KMS-11 (cell line): Measurements from ENCODE around the gene CMIP.
"Not testable (repeated sequence)": the region's sequence is repeated elsewhere in the genome, so short reads cannot be mapped to it uniquely, and the experiment has no call there.

Experiments
- H2AFZ ChIP-seq: fragments of 200-600 bp; sonication (generic); 2 replicates; pipeline ENCODE4 v1.6.1; 2016; ENCODE audit warnings: antibody characterized with exemption, mixed run types, low read depth
- H3K27ac ChIP-seq: fragments of 200-600 bp; sonication (generic); 2 replicates; pipeline ENCODE4 v1.6.1; 2016; ENCODE audit warnings: mild to moderate bottlenecking, mixed run types
- H3K27me3 ChIP-seq: fragments of 200-600 bp; sonication (generic); 2 replicates; pipeline ENCODE4 v1.6.1; 2017; ENCODE audit warnings: mild to moderate bottlenecking, low read depth, mixed run types, moderate library complexity; ENCODE audit not compliant: insufficient read depth
- H3K36me3 ChIP-seq: fragments of 200-600 bp; sonication (generic); 2 replicates; pipeline ENCODE4 v1.6.1; 2017; ENCODE audit warnings: mild to moderate bottlenecking, mixed run types; ENCODE audit not compliant: insufficient read depth
- H3K4me1 ChIP-seq: fragments of 200-600 bp; sonication (generic); 2 replicates; pipeline ENCODE4 v1.6.1; 2016; ENCODE audit warnings: mild to moderate bottlenecking, low read depth, mixed run types; ENCODE audit not compliant: poor library complexity, severe bottlenecking
- H3K4me2 ChIP-seq: fragments of 200-600 bp; sonication (generic); 2 replicates; pipeline ENCODE4 v1.7.0; 2016; ENCODE audit warnings: mild to moderate bottlenecking, mixed run types
- H3K4me3 ChIP-seq: fragments of 200-600 bp; sonication (generic); IDR thresholded peaks from 2 replicates; pipeline ENCODE4 v1.6.1; 2017; ENCODE audit warnings: low read depth, low read length, mixed read lengths; ENCODE audit not compliant: insufficient read depth
- H3K79me2 ChIP-seq: fragments of 200-600 bp; sonication (generic); 2 replicates; pipeline ENCODE4 v1.6.1; 2016; ENCODE audit warnings: low read depth, mixed run types; ENCODE audit not compliant: insufficient read depth
- H3K9ac ChIP-seq: fragments of 200-600 bp; sonication (generic); 2 replicates; pipeline ENCODE4 v1.6.1; 2016; ENCODE audit warnings: mild to moderate bottlenecking, mixed run types
- H4K20me1 ChIP-seq: fragments of 200-600 bp; sonication (generic); 2 replicates; pipeline ENCODE4 v1.6.1; 2016; ENCODE audit warnings: mild to moderate bottlenecking, mixed run types; ENCODE audit not compliant: insufficient read depth
- TF ChIP-seq, protein P1 (sequence below): fragments of 200-600 bp; sonication (generic); conservative IDR thresholded peaks from 2 replicates; pipeline ENCODE4 v1.6.1; 2017; ENCODE audit warnings: low read depth, mild to moderate bottlenecking, antibody characterized with exemption, low read length, moderate library complexity, mixed read lengths

Gene CMIP

DNA sequence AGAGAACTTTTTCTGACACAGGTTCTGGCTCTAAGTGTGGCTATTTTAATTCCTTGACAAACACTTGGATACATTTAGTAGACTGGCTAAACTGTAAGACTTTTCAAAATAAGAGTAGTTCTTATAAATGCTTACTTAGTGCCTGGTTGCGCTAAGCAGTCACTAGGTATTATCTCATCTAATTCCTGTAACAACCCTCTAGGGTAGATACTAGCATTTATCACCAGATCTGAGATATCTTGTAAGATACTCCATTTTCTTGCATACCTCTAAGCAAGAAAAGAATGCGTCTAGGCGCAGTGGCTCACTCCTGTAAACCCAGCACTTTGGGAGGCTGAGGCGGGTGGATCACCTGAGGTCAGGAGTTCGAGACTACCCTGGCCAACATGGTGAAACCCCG lies 131.2 kb downstream of the CMIP start:
- no peaks in the 10 kb centered on the region for H3K4me1 ChIP-seq
- no peak overlapping the region for H3K4me3 ChIP-seq
- H3K27me3 ChIP-seq = no peaks in the 10 kb centered on the region
- H3K9ac ChIP-seq = no peak overlapping the region
- H3K27ac ChIP-seq = no peak overlapping the region
- H2AFZ ChIP-seq = no peak overlapping the region
- no peaks in the 10 kb centered on the region for H4K20me1 ChIP-seq
- H3K4me2 ChIP-seq = no peak overlapping the region
- H3K36me3 ChIP-seq = no peaks in the 10 kb centered on the region
- TF ChIP-seq, protein P1, sequence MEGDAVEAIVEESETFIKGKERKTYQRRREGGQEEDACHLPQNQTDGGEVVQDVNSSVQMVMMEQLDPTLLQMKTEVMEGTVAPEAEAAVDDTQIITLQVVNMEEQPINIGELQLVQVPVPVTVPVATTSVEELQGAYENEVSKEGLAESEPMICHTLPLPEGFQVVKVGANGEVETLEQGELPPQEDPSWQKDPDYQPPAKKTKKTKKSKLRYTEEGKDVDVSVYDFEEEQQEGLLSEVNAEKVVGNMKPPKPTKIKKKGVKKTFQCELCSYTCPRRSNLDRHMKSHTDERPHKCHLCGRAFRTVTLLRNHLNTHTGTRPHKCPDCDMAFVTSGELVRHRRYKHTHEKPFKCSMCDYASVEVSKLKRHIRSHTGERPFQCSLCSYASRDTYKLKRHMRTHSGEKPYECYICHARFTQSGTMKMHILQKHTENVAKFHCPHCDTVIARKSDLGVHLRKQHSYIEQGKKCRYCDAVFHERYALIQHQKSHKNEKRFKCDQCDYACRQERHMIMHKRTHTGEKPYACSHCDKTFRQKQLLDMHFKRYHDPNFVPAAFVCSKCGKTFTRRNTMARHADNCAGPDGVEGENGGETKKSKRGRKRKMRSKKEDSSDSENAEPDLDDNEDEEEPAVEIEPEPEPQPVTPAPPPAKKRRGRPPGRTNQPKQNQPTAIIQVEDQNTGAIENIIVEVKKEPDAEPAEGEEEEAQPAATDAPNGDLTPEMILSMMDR = no peak
- peaks cover 65% of the 10 kb centered on the region for H3K79me2 ChIP-seq

DNA sequence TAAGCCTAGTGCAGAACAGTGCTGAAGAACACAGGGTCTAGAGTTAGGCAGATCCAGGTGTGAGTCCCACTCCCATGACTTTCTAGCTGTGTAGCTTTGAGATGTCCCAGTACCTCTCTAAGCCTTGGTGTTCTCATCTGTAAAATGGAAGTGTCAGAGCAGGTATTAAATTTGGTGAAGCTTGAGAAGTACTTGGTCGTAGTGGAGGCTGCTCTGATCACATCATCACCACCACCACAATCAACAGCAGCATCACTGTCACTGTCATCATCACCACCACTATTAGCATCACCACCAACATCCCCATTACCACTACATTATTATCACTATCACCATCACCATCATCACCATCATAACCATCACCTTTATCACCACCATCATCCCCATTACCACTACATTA lies 132.1 kb downstream of the CMIP start:
- Histone ChIP-seq H3K4me2 (no peak overlapping the region), H3K36me3 (no peaks in the 10 kb centered on the region), H3K27me3 (no peaks in the 10 kb centered on the region), H3K27ac (no peak overlapping the region), H3K4me3 (no peak overlapping the region), H3K9ac (no peak overlapping the region), H3K79me2 (peaks cover 63% of the 10 kb centered on the region), H3K4me1 (no peaks in the 10 kb centered on the region), H4K20me1 (peaks cover 4% of the 10 kb centered on the region; the same call in 1 of the 2 replicates), H2AFZ (no peak overlapping the region)
- TF ChIP-seq, protein P1 = no peak

DNA sequence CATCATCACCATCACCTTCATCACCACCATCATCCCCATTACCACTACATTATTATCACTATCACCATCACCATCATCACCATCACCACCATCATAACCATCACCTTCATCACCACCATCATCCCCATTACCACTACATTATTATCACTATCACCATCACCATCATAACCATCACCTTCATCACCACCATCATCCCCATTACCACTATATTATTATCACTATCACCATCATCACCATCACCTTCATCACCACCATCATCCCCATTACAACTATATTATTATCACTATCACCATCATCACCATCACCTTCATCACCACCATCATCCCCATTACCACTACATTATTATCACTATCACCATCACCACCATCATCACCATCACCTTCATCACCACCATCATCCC lies 132.7 kb downstream of the CMIP start:
- not testable (repeated sequence) for H4K20me1 ChIP-seq, H3K36me3 ChIP-seq, H3K4me2 ChIP-seq, H3K9ac ChIP-seq, H3K4me3 ChIP-seq, H3K27me3 ChIP-seq, H3K27ac ChIP-seq, H2AFZ ChIP-seq, H3K4me1 ChIP-seq
- peaks cover 58% of the 10 kb centered on the region for H3K79me2 ChIP-seq

DNA sequence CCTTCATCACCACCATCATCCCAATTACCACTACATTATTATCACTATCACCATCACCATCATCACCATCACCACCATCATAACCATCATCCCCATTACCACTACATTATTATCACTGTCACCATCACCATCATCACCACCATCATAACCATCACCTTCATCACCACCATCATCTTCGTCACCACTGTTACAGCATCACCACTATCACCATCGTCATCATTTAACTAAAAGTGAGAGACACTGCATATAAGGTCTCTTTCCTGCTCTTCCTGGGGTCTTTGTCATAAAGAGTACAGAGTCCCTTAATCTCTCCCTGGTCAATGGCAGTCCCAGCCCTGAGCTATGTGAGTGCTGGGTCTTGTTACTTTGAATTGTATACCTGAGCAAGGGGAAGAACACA lies 133.5 kb downstream of the CMIP start:
- no peaks in the 10 kb centered on the region for H3K36me3 ChIP-seq
- no peaks in the 10 kb centered on the region for H3K4me1 ChIP-seq
- H3K27me3 ChIP-seq = no peaks in the 10 kb centered on the region
- peaks cover 50% of the 10 kb centered on the region for H3K79me2 ChIP-seq
- TF ChIP-seq, protein P1 = no peak
- H3K9ac ChIP-seq = no peak overlapping the region
- H3K27ac ChIP-seq = no peak overlapping the region
- no peak overlapping the region for H3K4me3 ChIP-seq
- no peak overlapping the region for H3K4me2 ChIP-seq
- peaks cover 4% of the 10 kb centered on the region; the same call in 1 of the 2 replicates for H4K20me1 ChIP-seq
- no peak overlapping the region for H2AFZ ChIP-seq

DNA sequence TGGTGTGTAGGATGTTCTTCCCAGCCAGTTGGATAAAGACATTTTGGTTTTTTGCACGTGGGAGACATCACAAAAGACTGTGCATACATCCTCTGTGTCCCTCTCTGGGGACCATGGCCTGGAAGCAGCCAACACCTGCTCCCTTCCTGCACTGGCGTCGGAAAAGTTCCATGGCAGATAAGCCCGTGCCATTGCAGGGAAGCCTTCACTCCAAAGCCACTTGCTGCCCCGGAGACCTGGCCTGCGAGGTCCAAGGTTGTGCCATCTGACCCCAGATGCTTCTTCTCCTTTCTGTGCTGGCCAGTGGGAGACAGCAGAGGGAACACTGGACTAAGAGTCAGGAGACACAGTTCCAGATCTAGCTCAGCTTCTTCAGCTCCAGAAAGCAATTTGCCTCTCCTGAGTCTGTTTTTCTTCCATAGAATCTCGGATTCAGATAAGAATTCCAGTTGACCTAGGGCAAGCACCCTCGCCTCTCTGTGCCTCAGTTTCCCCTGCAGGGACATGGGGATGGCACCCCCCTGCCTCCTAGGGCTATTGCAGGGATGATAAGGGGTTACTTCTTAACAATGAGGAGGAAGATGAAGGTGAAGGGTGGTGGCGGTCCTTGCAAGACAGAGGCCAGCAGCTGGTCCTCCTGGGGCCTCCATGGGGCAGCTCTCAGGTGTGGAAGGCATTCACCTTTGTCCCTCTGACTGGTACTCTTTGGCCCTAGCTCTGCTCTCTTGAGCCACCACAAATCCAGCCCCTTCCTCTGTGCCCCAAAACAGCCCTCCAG lies 134.2 kb downstream of the CMIP start:
- H3K79me2 ChIP-seq = peaks cover 49% of the 10 kb centered on the region
- H3K36me3 ChIP-seq = no peaks in the 10 kb centered on the region
- no peak overlapping the region for H2AFZ ChIP-seq
- H4K20me1 ChIP-seq = peaks cover 4% of the 10 kb centered on the region; the same call in 1 of the 2 replicates
- H3K4me3 ChIP-seq = no peak overlapping the region
- H3K27me3 ChIP-seq = no peaks in the 10 kb centered on the region
- TF ChIP-seq, protein P1 = no peak
- H3K9ac ChIP-seq = no peak overlapping the region
- no peaks in the 10 kb centered on the region for H3K4me1 ChIP-seq
- no peak overlapping the region for H3K4me2 ChIP-seq
- H3K27ac ChIP-seq = no peak overlapping the region
